Suppressor macrophage (primary cell): Measurements from ENCODE around the gene CHMP6.

Experiments
- DNase-seq, 4 experiments: peaks; one replicate each; pipeline ENCODE4 v3.0.0-alpha.2; 2020 to 2022
- total RNA-seq, 17 experiments: gene quantifications; one replicate each; lab custom pipeline; 2026; ENCODE audit warnings: mixed read lengths in 6 of 17, inconsistent platforms in 3 of 17; lab: John Stamatoyannopoulos, UW

Gene CHMP6
- total RNA-seq, result 11.5 to 32.3 (median 20.0) reads per million in 17 experiments

DNA sequence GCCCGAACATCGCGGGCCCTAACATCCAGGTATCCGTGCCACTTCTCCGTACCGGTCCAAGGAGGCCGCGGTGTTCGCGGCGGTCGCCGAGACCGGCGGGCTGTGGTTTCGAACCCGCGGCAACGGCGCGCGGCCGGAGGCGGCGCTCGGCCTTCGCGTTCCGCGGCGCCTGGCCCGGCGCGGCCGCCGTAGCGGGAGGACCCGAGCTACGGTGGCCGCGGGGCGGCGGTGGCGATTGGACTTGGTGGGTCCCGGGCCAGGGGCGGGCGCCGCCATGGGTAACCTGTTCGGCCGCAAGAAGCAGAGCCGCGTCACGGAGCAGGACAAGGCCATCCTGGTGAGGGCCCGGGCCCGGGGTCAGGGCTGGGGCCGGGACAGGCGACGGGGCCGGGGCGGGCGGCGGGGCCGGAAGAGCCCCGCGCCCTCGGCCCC is at the start of gene CHMP6:
Gene CHMP6 (plus strand): TSS at position 197 of the 432 bp plus-strand sequence. CDS start 78 bp downstream, at position 275.
- DNase-seq, result peak; percentile 86 to 96 (median 92)

- DNase-seq, result no peak
Observed at GRCh38 chr17:80942423-80943345, 49.0 kb upstream of the CHMP6 start.

GRCh38 chr17:80943346-80944145 is 48.1 kb upstream of the CHMP6 start:
- peak in 1 of 4 experiments; percentile 6 for DNase-seq

DNA sequence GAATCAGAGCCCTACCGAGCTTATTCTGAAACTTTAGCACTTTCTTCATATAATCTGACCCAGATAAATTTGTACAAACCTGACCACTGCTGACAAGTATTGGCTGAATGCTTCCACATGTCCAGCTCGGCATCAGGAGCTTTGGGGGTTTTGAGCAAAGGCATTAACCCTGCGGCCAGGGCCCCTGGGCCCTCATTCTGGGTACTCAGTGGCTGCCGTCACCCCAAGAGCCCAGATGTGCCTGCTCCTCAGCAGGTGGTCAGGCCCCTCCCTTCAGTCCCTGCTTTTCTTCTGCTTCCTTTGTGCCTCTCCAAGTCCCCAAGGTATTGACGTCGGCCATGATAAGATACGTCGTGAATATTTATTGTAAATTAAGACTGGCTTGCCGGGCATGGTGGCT is 47.3 kb upstream of the CHMP6 start:
- DNase-seq, result no peak

DNA sequence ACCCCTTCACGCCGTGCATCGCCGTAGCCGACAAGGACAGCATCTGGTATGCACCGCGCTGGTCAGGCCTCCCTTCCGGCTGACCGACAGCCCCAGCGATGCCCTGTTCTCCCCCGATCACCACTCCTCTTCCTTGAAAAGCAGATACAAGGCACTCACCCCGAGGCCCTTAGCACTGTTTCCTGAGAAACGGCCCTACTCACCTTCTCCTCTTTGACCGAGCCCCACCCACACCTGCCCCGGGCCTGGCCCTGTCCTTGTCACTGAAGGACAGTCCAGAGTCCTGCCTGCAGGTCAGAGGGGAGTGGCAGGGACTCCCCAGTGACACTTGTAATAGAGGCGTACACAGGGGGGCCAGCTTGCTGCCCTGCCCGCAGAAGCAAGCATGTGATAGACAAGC is 45.9 kb upstream of the CHMP6 start:
- DNase-seq, result no peak

- DNase-seq, result no peak
Observed at GRCh38 chr17:80946449-80946848, 45.2 kb upstream of the CHMP6 start.

GRCh38 chr17:80947200-80947940 is 44.3 kb upstream of the CHMP6 start:
- DNase-seq, result no peak

DNA sequence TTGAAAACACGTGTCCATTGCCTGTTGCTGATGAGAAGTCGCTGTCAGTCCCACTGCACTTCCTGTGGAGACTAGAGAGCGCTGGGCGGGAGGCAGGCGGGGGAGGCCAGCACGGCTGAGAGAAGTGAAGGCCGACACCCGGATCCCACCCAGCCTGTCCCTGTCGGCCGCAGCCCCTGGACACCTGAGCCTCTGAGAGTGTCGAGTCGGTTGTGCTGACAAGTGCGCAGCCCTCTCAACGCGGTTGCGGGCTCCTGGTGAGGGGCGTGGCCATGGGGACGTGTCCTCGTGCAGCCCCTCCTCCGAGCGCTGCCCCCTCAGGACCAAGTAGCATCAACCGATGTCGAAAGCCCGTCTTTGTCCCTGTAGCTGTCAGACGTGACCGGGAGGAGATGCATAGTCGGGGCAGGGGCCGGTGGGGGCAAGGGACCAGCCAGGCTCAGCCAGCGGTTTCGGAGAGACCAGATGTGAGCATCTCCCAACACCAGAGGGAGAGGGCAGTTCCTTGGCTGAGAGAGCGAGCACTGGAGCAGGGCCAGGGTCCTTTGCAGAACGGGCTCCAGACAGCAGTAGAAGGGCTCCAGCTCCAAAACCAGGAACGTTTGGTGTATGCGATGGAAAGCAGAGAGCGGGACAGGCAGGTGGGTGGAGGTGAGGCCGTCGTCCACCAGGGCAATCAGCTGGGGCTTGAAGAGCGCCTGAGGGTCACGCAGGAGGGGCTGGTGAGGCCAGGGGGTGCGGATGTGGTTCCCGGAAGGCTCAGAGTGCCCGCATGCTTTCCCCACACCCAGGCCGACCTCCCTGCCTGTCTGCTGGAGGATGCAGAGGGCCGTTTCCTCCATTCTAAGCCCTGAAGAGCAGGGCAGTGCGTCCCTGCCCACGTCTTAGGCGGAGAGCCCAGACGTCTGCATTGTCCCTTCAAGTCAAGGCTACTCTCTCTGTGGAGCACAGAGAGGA is 43.3 kb upstream of the CHMP6 start:
- no peak for DNase-seq

GRCh38 chr17:80948976-80949450 is 42.6 kb upstream of the CHMP6 start:
- no peak for DNase-seq

GRCh38 chr17:80949451-80950421 is 41.9 kb upstream of the CHMP6 start:
- no peak for DNase-seq

- DNase-seq, result no peak
Observed at GRCh38 chr17:80950466-80951120, 41.0 kb upstream of the CHMP6 start.

DNA sequence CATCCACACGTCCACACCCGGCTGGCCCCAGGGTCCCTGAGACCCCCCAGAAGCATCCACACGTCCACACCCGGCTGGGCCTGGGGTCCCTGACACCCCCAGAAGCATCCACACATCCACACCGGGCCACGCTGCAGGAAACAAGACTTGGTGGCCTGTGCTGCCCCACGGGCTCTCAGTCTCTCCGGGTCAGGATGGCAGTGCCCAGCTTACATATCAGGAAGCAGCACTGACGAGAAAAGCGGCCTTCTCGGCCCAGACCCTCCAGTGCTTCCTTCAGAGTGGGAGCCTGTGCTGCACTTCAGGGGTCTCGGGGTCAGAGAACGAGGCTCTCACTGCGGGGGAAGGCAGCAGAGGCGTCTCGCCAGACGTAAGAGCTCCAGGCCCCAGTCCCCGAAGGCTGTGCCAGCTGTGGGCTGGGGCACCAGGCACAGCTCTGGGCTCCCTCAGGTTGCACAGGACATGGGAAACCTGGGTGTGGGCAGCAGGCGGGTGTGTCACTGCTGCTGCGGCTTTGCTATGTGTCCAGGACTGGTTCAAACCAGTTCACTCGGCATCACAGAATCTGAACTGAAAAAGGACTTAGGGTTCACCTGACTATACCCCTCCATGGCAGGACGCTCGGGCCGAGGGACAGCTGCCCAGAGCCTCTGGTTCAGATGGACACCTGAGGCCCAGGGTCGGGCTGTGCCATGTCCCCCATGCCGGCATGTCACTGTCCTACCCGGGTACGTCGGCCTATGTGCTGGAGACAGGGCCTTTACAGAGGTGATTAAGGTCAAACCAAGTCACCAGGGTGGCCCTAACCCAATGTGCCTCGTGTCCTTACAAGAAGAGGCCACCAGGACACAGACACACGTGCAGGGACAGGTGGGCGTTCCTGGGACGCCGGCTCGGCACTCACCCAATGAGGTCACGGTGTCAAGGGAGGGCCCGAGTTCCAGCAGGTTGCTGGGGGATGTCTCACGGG is 40.2 kb upstream of the CHMP6 start:
- no peak for DNase-seq

DNA sequence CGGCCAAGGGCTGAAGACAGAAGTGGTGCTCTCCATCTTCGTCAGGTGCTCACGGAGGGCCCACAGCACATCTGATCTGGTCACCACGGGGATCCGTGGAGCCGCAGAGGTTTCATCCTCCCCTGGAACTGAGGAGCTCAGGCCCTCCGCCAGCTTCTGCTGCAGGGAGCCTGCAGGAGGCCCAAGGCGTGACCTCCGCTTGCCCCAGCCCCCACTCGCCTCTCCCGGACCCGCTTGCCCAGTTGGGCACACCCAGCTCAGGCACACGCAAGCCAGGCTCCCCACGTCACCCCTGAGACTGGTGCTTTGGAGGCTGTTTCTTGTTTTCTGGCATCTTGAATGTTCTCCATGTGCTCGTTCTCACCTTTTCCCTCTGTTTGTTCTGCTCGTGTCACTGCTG is 39.4 kb upstream of the CHMP6 start:
- DNase-seq, result no peak

GRCh38 chr17:80953471-80954315 is 37.9 kb upstream of the CHMP6 start:
- no peak for DNase-seq

DNA sequence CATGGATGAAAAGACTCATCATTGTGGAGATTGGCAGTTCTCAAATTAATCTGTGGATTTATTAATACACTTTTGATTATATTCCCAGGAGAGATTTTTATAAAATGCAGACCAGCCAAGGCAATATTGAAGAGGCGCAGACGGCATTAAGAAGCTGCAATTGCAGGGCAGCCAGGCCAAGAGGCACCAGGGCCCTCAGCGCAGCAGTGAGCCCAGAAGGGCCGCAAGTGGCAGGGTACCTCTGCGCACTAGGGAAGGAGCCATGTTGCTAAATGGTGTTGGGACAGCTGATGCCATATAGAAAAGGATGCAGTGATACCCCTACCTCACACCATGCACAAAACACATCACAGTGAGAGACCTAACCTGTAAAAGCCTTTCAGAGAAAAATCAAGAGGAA is 36.6 kb upstream of the CHMP6 start:
- no peak for DNase-seq

- DNase-seq, result no peak
Observed at GRCh38 chr17:80955671-80956280, 35.9 kb upstream of the CHMP6 start.
